Aorta (tissue), 5 donors: ENCODE results near the gene ADAMTSL3. TPM values are rescaled to one million over a fixed set of nuclear protein-coding genes. Genes with fewer than 3 reads are reported as not detected.

Experiments
- ATAC-seq: fragments of 200-7000 bp; cut with Tn5 transposase; one replicate; pipeline ENCODE4 v1.9.1; 2022; ENCODE audit warnings: moderate library complexity; ENCODE audit not compliant: low FRiP score
- DNase-seq, 2 donors: peaks; one replicate each; pipeline ENCODE4 v3.0.0-alpha.2; 2020
- H3K27ac ChIP-seq, 2 donors: one replicate each; pipeline ENCODE4 v1.5.1; 2013; ENCODE audit warnings: low read length in 2 of 2, mild to moderate bottlenecking in 2 of 2, moderate library complexity in 2 of 2, control low read depth in 1 of 2, inconsistent platforms in 1 of 2, low read depth in 1 of 2
- H3K27me3 ChIP-seq, 2 donors: one replicate each; pipeline ENCODE4 v1.6.1; 2013; ENCODE audit warnings: control low read depth in 1 of 2, low read length in 1 of 2, mild to moderate bottlenecking in 1 of 2, moderate library complexity in 1 of 2; ENCODE audit not compliant: insufficient read depth in 2 of 2, control insufficient read depth in 1 of 2
- H3K36me3 ChIP-seq, 2 donors: one replicate each; pipeline ENCODE4 v1.6.1; 2013; ENCODE audit warnings: control low read depth in 1 of 2, low read length in 1 of 2, mild to moderate bottlenecking in 1 of 2; ENCODE audit not compliant: insufficient read depth in 2 of 2, control insufficient read depth in 1 of 2
- H3K4me1 ChIP-seq, 2 donors: one replicate each; pipeline ENCODE4 v1.6.1; 2013; ENCODE audit warnings: low read length in 2 of 2, control low read depth in 1 of 2, mild to moderate bottlenecking in 1 of 2, moderate library complexity in 1 of 2; ENCODE audit not compliant: insufficient read depth in 2 of 2, control insufficient read depth in 1 of 2
- H3K4me3 ChIP-seq, 2 donors: one replicate each; pipeline ENCODE4 v1.5.1; 2013; ENCODE audit warnings: low read length in 2 of 2, control low read depth in 1 of 2, mild to moderate bottlenecking in 1 of 2
- H3K9me3 ChIP-seq: one replicate; pipeline ENCODE4 v1.6.1; 2013; ENCODE audit warnings: mild to moderate bottlenecking, low read length; ENCODE audit not compliant: control insufficient read depth
- WGBS, 2 donors: extraction: QIAGEN DNeasy Blood & Tissue Kit; methylation state at CpG; one replicate each; pipeline ENCODE4 v1.1.7; 2013; 5-methylcytosine and 5-hydroxymethylcytosine counted together
- intact Hi-C, 2 donors: fragments of 100-400 bp; cut with DNase I; formaldehyde crosslinking; loops; one replicate each; pipeline versions ENCODE4 v1.14.2 to v1.15.0; 2022
- polyA plus RNA-seq, 2 donors: library from polyadenylated mRNA; stranded (reverse); fragments of 200-250 nt; gene quantifications; one replicate each; pipeline ENCODE4 v1.2.3, GENCODE V29; 2013
- total RNA-seq, 2 donors: library from RNA; stranded (reverse); fragmentation: NEBNext Ultra II Directional; extraction: Animal tissue kit (Norgen Biotek cat#: 25700); gene quantifications; one replicate each; pipeline ENCODE4 v1.2.1, GENCODE V29; 2021
- donor health status: healthy with polysubstance abuse.
- donor health status: Bipolar disorder and iron deficiency.
- donor health status: DM: no; HTN: no; CAD: no.
- donor health status: DM: no; HTN: no; CAD: no.
- donor health status: DM: yes; HTN: yes; CAD: no.

The ADAMTSL3 gene
- total and polyA plus RNA-seq, 4 donors: 4.6 to 74.5 (median 36.6) TPM

GRCh38 chr15:83930392-83931212, 276.7 kb downstream of the ADAMTSL3 start:
- no peaks in the 10 kb centered on the region for H3K27me3 ChIP-seq
- H3K4me1 ChIP-seq: peaks cover 0 to 2% of the 10 kb centered on the region in 2 donors
- peak; percentile 85 for ATAC-seq
- intact Hi-C loops: loop anchor here in 1 of 2 donors (5.0 kb wide), 1 partner anchor 62 kb away; no protein-coding TSS in a partner anchor
- no peaks in the 10 kb centered on the region for H3K36me3 ChIP-seq
- H3K4me3 ChIP-seq: no peak overlapping the region
- DNase-seq: no peak
- H3K27ac ChIP-seq: peak overlapping the region; percentile 70 to 81
- H3K9me3 ChIP-seq: no peaks in the 10 kb centered on the region

- Histone ChIP-seq H3K36me3 (no peaks in the 10 kb centered on the region), H3K27me3 (no peaks in the 10 kb centered on the region), H3K4me1 (peaks cover 0 to 1% of the 10 kb centered on the region in 2 donors), H3K9me3 (no peaks in the 10 kb centered on the region), H3K4me3 (no peak overlapping the region), H3K27ac (no peak overlapping the region)
- WGBS, 2 donors: 98% methylated on average over 1 of the region's 1 CpG
- intact Hi-C loops: no loop called here
- DNase-seq (no peak), ATAC-seq (no peak)
These were observed 281.9 kb downstream of the ADAMTSL3 start for GRCh38 chr15:83935774-83936173.

- Histone ChIP-seq H3K36me3 (peaks cover 0 to 4% of the 10 kb centered on the region in 2 donors), H3K4me3 (no peak overlapping the region), H3K4me1 (no peaks in the 10 kb centered on the region), H3K9me3 (no peaks in the 10 kb centered on the region), H3K27me3 (no peaks in the 10 kb centered on the region), H3K27ac (no peak overlapping the region)
- no peak for ATAC-seq
- no peak for DNase-seq
- intact Hi-C loops: no loop called here
- 86 to 89% methylated on average over 4 of the region's 4 CpGs for WGBS, 2 donors
These were observed 286.2 kb downstream of the ADAMTSL3 start for GRCh38 chr15:83940136-83940535.

GRCh38 chr15:83943043-83943442, 289.1 kb downstream of the ADAMTSL3 start:
- H3K36me3 ChIP-seq: peaks cover 0 to 12% of the 10 kb centered on the region in 2 donors
- no peak overlapping the region for H3K27ac ChIP-seq
- ATAC-seq (no peak), DNase-seq (no peak)
- 93 to 97% methylated on average over 3 of the region's 3 CpGs for WGBS, 2 donors
- no peaks in the 10 kb centered on the region for H3K27me3 ChIP-seq
- intact Hi-C loops: no loop called here
- no peaks in the 10 kb centered on the region for H3K4me1 ChIP-seq
- H3K4me3 ChIP-seq: no peak overlapping the region
- no peaks in the 10 kb centered on the region for H3K9me3 ChIP-seq

GRCh38 chr15:83943849-83944404, 290.0 kb downstream of the ADAMTSL3 start:
- Histone ChIP-seq H3K9me3 (no peaks in the 10 kb centered on the region), H3K4me3 (no peak overlapping the region), H3K4me1 (no peaks in the 10 kb centered on the region), H3K27ac (no peak overlapping the region), H3K36me3 (peaks cover 2 to 12% of the 10 kb centered on the region in 2 donors), H3K27me3 (no peaks in the 10 kb centered on the region)
- WGBS, 2 donors: 71 to 84% methylated on average over 4 of the region's 4 CpGs
- DNase-seq (no peak), ATAC-seq (no peak)
- intact Hi-C loops: no loop called here

- H3K4me1 ChIP-seq: no peaks in the 10 kb centered on the region
- no peak for DNase-seq
- no peak overlapping the region for H3K4me3 ChIP-seq
- intact Hi-C loops: no loop called here
- H3K27me3 ChIP-seq: no peaks in the 10 kb centered on the region
- ATAC-seq: no peak
- WGBS, 2 donors: 53 to 59% methylated on average over 4 of the region's 4 CpGs
- no peak overlapping the region for H3K27ac ChIP-seq
- no peaks in the 10 kb centered on the region for H3K9me3 ChIP-seq
- H3K36me3 ChIP-seq: peaks cover 2 to 12% of the 10 kb centered on the region in 2 donors
These were observed 293.2 kb downstream of the ADAMTSL3 start for GRCh38 chr15:83947156-83947555.

GRCh38 chr15:83954506-83954905, 300.6 kb downstream of the ADAMTSL3 start:
- intact Hi-C loops: no loop called here
- ATAC-seq: no peak
- Histone ChIP-seq H3K27me3 (no peaks in the 10 kb centered on the region), H3K27ac (no peak overlapping the region), H3K9me3 (no peaks in the 10 kb centered on the region), H3K4me3 (no peak overlapping the region), H3K36me3 (peaks cover 2 to 5% of the 10 kb centered on the region in 2 donors), H3K4me1 (peaks cover 0 to 5% of the 10 kb centered on the region in 2 donors)
- DNase-seq: no peak

GRCh38 chr15:83955806-83956265, 301.9 kb downstream of the ADAMTSL3 start:
- Histone ChIP-seq H3K9me3 (no peaks in the 10 kb centered on the region), H3K27ac (no peak overlapping the region), H3K36me3 (peaks cover 4 to 5% of the 10 kb centered on the region in 2 donors), H3K4me1 (peaks cover 0 to 5% of the 10 kb centered on the region in 2 donors), H3K4me3 (no peak overlapping the region), H3K27me3 (no peaks in the 10 kb centered on the region)
- intact Hi-C loops: no loop called here
- 94 to 100% methylated on average over 1 of the region's 1 CpG for WGBS, 2 donors
- DNase-seq: no peak
- ATAC-seq: no peak

- no peak for DNase-seq
- Histone ChIP-seq H3K4me1 (peaks cover 0 to 5% of the 10 kb centered on the region in 2 donors), H3K4me3 (no peak overlapping the region), H3K27ac (no peak overlapping the region), H3K27me3 (no peaks in the 10 kb centered on the region), H3K9me3 (no peaks in the 10 kb centered on the region), H3K36me3 (peaks cover 4 to 5% of the 10 kb centered on the region in 2 donors)
- WGBS, 2 donors: 90 to 93% methylated on average over 4 of the region's 4 CpGs
- intact Hi-C loops: no loop called here
- no peak for ATAC-seq
These were observed 303.0 kb downstream of the ADAMTSL3 start for GRCh38 chr15:83956887-83957286.
